HepG2 (cell line): ENCODE measurements around the gene PRR30. TPM values are rescaled to one million over a fixed set of nuclear protein-coding genes. Genes with fewer than 3 reads are reported as not detected.

Experiments
- ARID3A ChIP-seq: IDR thresholded peaks from 2 replicates; pipeline ENCODE4 v1.6.1; 2012; ENCODE audit warnings: low read depth, low read length, improper control_type of control experiment
- E2F1 ChIP-seq: sonication (generic); formaldehyde crosslinking; IDR thresholded peaks from 2 replicates; pipeline ENCODE4 v1.5.0; 2020; ENCODE audit warnings: missing genetic modification reagents
- EED ChIP-seq: sonication (generic); formaldehyde crosslinking; IDR thresholded peaks from 2 replicates; pipeline ENCODE4 v1.5.0; 2020; ENCODE audit warnings: mild to moderate bottlenecking, missing genetic modification reagents
- MYC ChIP-seq: sonication (generic); formaldehyde crosslinking; IDR thresholded peaks from 2 replicates; pipeline ENCODE4 v1.9.0; 2021; ENCODE audit warnings: missing genetic modification reagents, borderline replicate concordance
- MYPOP ChIP-seq: sonication (generic); formaldehyde crosslinking; IDR thresholded peaks from 2 replicates; pipeline ENCODE4 v1.8.1; 2023; ENCODE audit warnings: mild to moderate bottlenecking, moderate library complexity, missing genetic modification reagents
- NFIB ChIP-seq: sonication (generic); formaldehyde crosslinking; IDR thresholded peaks from 2 replicates; pipeline ENCODE4 v1.9.0; 2021; ENCODE audit warnings: missing genetic modification reagents, mild to moderate bottlenecking, borderline replicate concordance
- NR2F1 ChIP-seq, 2 experiments: fragments of 450-650 bp in 1 of 2; formaldehyde crosslinking in 1 of 2; IDR thresholded peaks; 2 replicates each; pipeline versions ENCODE4 v1.5.0 to v1.6.1; 2016 to 2020; ENCODE audit warnings: mild to moderate bottlenecking in 1 of 2, missing compliant biosample characterization in 1 of 2, missing genetic modification reagents in 1 of 2, moderate library complexity in 1 of 2
- REPIN1 ChIP-seq: sonication (generic); formaldehyde crosslinking; IDR thresholded peaks from 2 replicates; pipeline ENCODE4 v1.8.0; 2022; ENCODE audit warnings: missing genetic modification reagents, low read depth, mild to moderate bottlenecking, borderline replicate concordance
- RORA ChIP-seq: sonication (generic); formaldehyde crosslinking; IDR thresholded peaks from 2 replicates; pipeline ENCODE4 v1.5.0; 2020; ENCODE audit warnings: mild to moderate bottlenecking, missing genetic modification reagents, moderate library complexity
- SNRNP70 ChIP-seq: fragments of 200-400 bp; formaldehyde crosslinking; IDR thresholded peaks from 2 replicates; pipeline ENCODE4 v1.6.1; 2017; ENCODE audit warnings: mild to moderate bottlenecking, low read depth, low read length, moderate library complexity
- SP140L ChIP-seq: sonication (generic); formaldehyde crosslinking; IDR thresholded peaks from 2 replicates; pipeline ENCODE4 v1.4.0; 2020; ENCODE audit warnings: missing genetic modification reagents, borderline replicate concordance
- TEAD2 ChIP-seq: sonication (generic); formaldehyde crosslinking; IDR thresholded peaks from 2 replicates; pipeline ENCODE4 v1.9.0; 2021; ENCODE audit warnings: missing genetic modification reagents
- TEAD3 ChIP-seq: optimal IDR thresholded peaks from 2 replicates; pipeline ENCODE3; 2016; ENCODE audit warnings: borderline replicate concordance
- TGIF2 ChIP-seq: IDR thresholded peaks from 2 replicates; pipeline ENCODE4 v1.6.1; 2016; ENCODE audit warnings: control low read depth, missing compliant biosample characterization
- YEATS4 ChIP-seq: sonication (generic); formaldehyde crosslinking; IDR thresholded peaks from 2 replicates; pipeline ENCODE4 v1.4.0; 2020; ENCODE audit warnings: missing genetic modification reagents, borderline replicate concordance
- ZBTB26 ChIP-seq: IDR thresholded peaks from 2 replicates; pipeline ENCODE4 v1.6.1; 2016; ENCODE audit warnings: missing compliant biosample characterization, missing genetic modification reagents, borderline replicate concordance
- ZFAT ChIP-seq: sonication (generic); formaldehyde crosslinking; conservative IDR thresholded peaks from 2 replicates; pipeline ENCODE4 v1.8.1; 2023; ENCODE audit warnings: missing genetic modification reagents, inconsistent platforms
- ZNF101 ChIP-seq: sonication (generic); formaldehyde crosslinking; IDR thresholded peaks from 2 replicates; pipeline ENCODE4 v1.4.0; 2020; ENCODE audit warnings: mild to moderate bottlenecking, low read depth, missing genetic modification reagents, borderline replicate concordance
- ZNF460 ChIP-seq: sonication (generic); formaldehyde crosslinking; IDR thresholded peaks from 2 replicates; pipeline ENCODE4 v1.5.1; 2020; ENCODE audit warnings: missing genetic modification reagents, mild to moderate bottlenecking, borderline replicate concordance
- ZNF570 ChIP-seq: sonication (generic); formaldehyde crosslinking; IDR thresholded peaks from 2 replicates; pipeline ENCODE4 v1.4.0; 2020; ENCODE audit warnings: mild to moderate bottlenecking, missing genetic modification reagents, borderline replicate concordance
- ZNF597 ChIP-seq: sonication (generic); formaldehyde crosslinking; IDR thresholded peaks from 2 replicates; pipeline ENCODE4 v1.5.0; 2020; ENCODE audit warnings: missing genetic modification reagents
- ZNF724P ChIP-seq: sonication (generic); formaldehyde crosslinking; IDR thresholded peaks from 2 replicates; pipeline ENCODE4 v1.8.0; 2022; ENCODE audit warnings: missing genetic modification reagents, borderline replicate concordance
- polyA plus RNA-seq, 8 experiments: library from polyadenylated mRNA; depleted of rRNA in 3 of 8; stranded (reverse) in 7 of 8; unstranded in 1 of 8; fragments of >200 nt; fragmentation: Illumina TruSeq in 4 of 8; extraction: Trizol in 4 of 8; gene quantifications; 2 replicates each; pipeline versions ENCODE4 v1.2.1 to v1.2.3, GENCODE V29; 2011 to 2016; ENCODE audit warnings: low read depth in 4 of 8, missing spikeins in 1 of 8, mixed read lengths in 1 of 8; ENCODE audit not compliant: insufficient read depth in 1 of 8
- total RNA-seq, 5 experiments: library from RNA; depleted of rRNA; stranded (reverse); fragments of >200 nt; fragmentation: Illumina TruSeq; extraction: Trizol; gene quantifications; 2 replicates each; pipeline ENCODE4 v1.2.3, GENCODE V29; 2016; ENCODE audit warnings: low read depth in 1 of 5

Gene PRR30
- total and polyA plus RNA-seq, 2 of the 13 experiments (the other 11 are each of a cell fraction or from before 2014, with no cell fraction given) = not detected

GRCh38 chr2:27123302-27124150 is 15.7 kb downstream of the PRR30 start, which contains the start of gene ABHD1 (continued):
- TF ChIP-seq ARID3A (no peak), TGIF2 (CRISPR knock-in tag) (peak; percentile 85), ZNF724P (peak; percentile 65; the same call in 1 of the 2 replicates), REPIN1 (0 out of 2 replicates have a peak, but pooled peaks have one; percentile 9), ZNF101 (CRISPR knock-in tag) (no peak), TEAD3 (CRISPR knock-in tag) (peak; percentile 9), NR2F1 (CRISPR knock-in tag; IDR thresholded peaks at IDR 0.05) (no peak), ZFAT (CRISPR knock-in tag) (no peak), EED (CRISPR knock-in tag) (peak; percentile 20; the same call in 1 of the 2 replicates), TEAD2 (CRISPR knock-in tag) (no peak), RORA (no peak), YEATS4 (CRISPR knock-in tag) (peak; percentile 54; the same call in 1 of the 2 replicates), ZBTB26 (no peak), ZNF570 (CRISPR knock-in tag) (0 out of 2 replicates have a peak, but pooled peaks have one; percentile 75), SNRNP70 (no peak), MYC (CRISPR knock-in tag) (peak; percentile 59), E2F1 (CRISPR knock-in tag) (no peak), ZNF460 (CRISPR knock-in tag) (no peak), MYPOP (CRISPR knock-in tag) (peak; percentile 92; the same call in 1 of the 2 replicates), ZNF597 (CRISPR knock-in tag) (no peak), NFIB (no peak), SP140L (CRISPR knock-in tag) (no peak)
